Smooth muscle cell (in vitro differentiated cells): Measurements from ENCODE around the gene THSD7A. TPM values are rescaled to one million over a fixed set of nuclear protein-coding genes. Genes with fewer than 3 reads are reported as not detected.

Experiments
- DNase-seq: peaks from one replicate; lab custom pipeline; 2025; ENCODE audit not compliant: unreplicated experiment; lab: John Stamatoyannopoulos, UW
- H2AFZ ChIP-seq: fragments of 200-600 bp; sonication (generic); 2 replicates; pipeline ENCODE4 v1.6.0; 2016; ENCODE audit warnings: antibody characterized with exemption, low read depth, mild to moderate bottlenecking
- H3F3A ChIP-seq: fragments of 200-600 bp; sonication (generic); 2 replicates; pipeline ENCODE4 v1.6.0; 2017; ENCODE audit warnings: antibody characterized with exemption, low read depth
- H3K27ac ChIP-seq: fragments of 200-600 bp; sonication (generic); 2 replicates; pipeline ENCODE4 v1.5.1; 2016; ENCODE audit warnings: low read depth, mild to moderate bottlenecking
- H3K27me3 ChIP-seq: fragments of 200-600 bp; sonication (generic); 2 replicates; pipeline ENCODE4 v1.6.1; 2016; ENCODE audit warnings: low read depth, mild to moderate bottlenecking
- H3K36me3 ChIP-seq: fragments of 200-600 bp; sonication (generic); 2 replicates; pipeline ENCODE4 v1.5.1; 2016; ENCODE audit warnings: low read depth
- H3K4me1 ChIP-seq: fragments of 200-600 bp; sonication (generic); 2 replicates; pipeline ENCODE4 v1.5.1; 2016; ENCODE audit warnings: low read depth
- H3K4me2 ChIP-seq: fragments of 200-600 bp; sonication (generic); 2 replicates; pipeline ENCODE4 v1.6.0; 2016; ENCODE audit warnings: mild to moderate bottlenecking
- H3K4me3 ChIP-seq: fragments of 200-600 bp; sonication (generic); 2 replicates; pipeline ENCODE4 v1.5.1; 2016; ENCODE audit warnings: mild to moderate bottlenecking
- H3K79me2 ChIP-seq: fragments of 200-600 bp; sonication (generic); 2 replicates; pipeline ENCODE4 v1.6.0; 2016; ENCODE audit warnings: low read depth, mild to moderate bottlenecking
- H3K9ac ChIP-seq: fragments of 200-600 bp; sonication (generic); 2 replicates; pipeline ENCODE4 v1.6.0; 2016; ENCODE audit warnings: low read depth
- H3K9me3 ChIP-seq: fragments of 200-600 bp; sonication (generic); replicated peaks from 2 replicates; pipeline ENCODE4 v1.5.1; 2016; ENCODE audit warnings: low read depth
- H4K20me1 ChIP-seq: fragments of 200-600 bp; sonication (generic); 2 replicates; pipeline ENCODE4 v1.6.0; 2016; ENCODE audit warnings: low read depth
- CTCF ChIP-seq: fragments of 200-600 bp; sonication (generic); IDR thresholded peaks from 2 replicates; pipeline ENCODE4 v1.5.1; 2017; ENCODE audit warnings: borderline replicate concordance, mild to moderate bottlenecking, antibody characterized with exemption; ENCODE audit not compliant: insufficient read depth, poor library complexity, severe bottlenecking
- WGBS: methylation state at CpG from one replicate; pipeline ENCODE4 v1.1.7; 2016; ENCODE audit warnings: low lambda C conversion rate; 5-methylcytosine and 5-hydroxymethylcytosine counted together
- polyA plus RNA-seq: library from polyadenylated mRNA; unstranded; fragments of >200 nt; fragmentation: Nextera tagmentation; extraction: Ambion mirVana; gene quantifications from 2 replicates; pipeline ENCODE4 v1.2.1, GENCODE V29; 2016
- total RNA-seq: library from RNA; depleted of rRNA; stranded (reverse); fragments of >200 nt; gene quantifications from 2 replicates; pipeline ENCODE4 v1.2.3, GENCODE V29; 2014

Gene THSD7A
- total and polyA plus RNA-seq, 2 experiments from 2014 or later: 1.7 to 2.7 TPM

DNA sequence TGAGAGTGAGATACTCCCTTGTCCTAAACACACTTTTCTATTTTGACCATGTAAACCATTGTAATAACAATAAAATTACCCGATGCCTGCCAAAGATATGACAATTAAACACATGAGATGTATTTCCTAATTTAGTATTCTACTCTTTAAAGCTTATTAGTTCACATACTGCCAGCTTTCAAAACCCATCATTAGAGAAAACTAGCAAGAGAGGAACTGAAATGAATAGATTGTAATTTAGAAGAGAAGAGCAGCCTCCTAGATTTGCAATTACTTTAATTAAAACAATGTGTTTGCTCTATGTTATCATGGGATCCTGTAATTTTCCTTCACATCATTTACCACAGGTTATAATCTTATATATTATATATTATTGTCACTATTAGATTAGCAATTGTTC, 428.2 kb downstream of the THSD7A start:
- WGBS: 93% methylated on average over 1 of the region's 1 CpG

DNA sequence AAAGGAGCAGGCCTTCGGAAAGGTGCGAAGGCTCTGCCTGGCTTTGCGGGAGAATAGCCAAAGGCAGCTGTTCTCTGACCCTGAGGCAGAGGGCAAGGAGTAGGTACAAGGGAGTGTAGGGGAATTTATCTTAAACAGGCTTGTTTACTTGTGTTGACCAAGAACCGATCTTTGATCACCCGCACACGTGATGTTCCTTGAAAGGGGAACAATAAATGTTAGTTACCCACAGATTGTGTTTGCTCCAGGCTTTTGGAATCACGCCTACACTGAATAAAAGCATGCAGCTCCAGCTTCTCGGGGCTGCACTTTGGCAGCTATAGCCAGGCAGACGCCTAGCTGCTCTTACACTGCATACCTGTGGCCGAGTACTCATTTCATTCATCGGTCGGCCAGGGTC, 437.6 kb downstream of the THSD7A start:
- Histone ChIP-seq H3K27me3 (no peaks in the 10 kb centered on the region), H4K20me1 (no peaks in the 10 kb centered on the region), H3K27ac (no peak overlapping the region), H3K9ac (no peak overlapping the region), H3K36me3 (no peaks in the 10 kb centered on the region), H2AFZ (no peak overlapping the region), H3F3A (no peaks in the 10 kb centered on the region), H3K4me3 (no peak overlapping the region), H3K4me2 (no peak overlapping the region), H3K79me2 (no peaks in the 10 kb centered on the region), H3K9me3 (no peaks in the 10 kb centered on the region), H3K4me1 (no peaks in the 10 kb centered on the region)
- no peak for DNase-seq
- 79% methylated on average over 12 of the region's 12 CpGs for WGBS
- TF ChIP-seq CTCF: no peak

More for the DNA sequence above, 428.2 kb downstream of the THSD7A start:
- no peak for DNase-seq
- TF ChIP-seq CTCF: no peak
- Histone ChIP-seq H3K9ac (no peak overlapping the region), H3K27ac (no peak overlapping the region), H3K4me2 (no peak overlapping the region), H3F3A (no peaks in the 10 kb centered on the region), H3K4me3 (no peak overlapping the region), H3K27me3 (no peaks in the 10 kb centered on the region), H3K4me1 (no peaks in the 10 kb centered on the region), H3K9me3 (no peaks in the 10 kb centered on the region), H2AFZ (no peak overlapping the region), H3K36me3 (no peaks in the 10 kb centered on the region), H4K20me1 (no peaks in the 10 kb centered on the region), H3K79me2 (no peaks in the 10 kb centered on the region)

- Histone ChIP-seq H3K27me3 (no peaks in the 10 kb centered on the region), H2AFZ (no peak overlapping the region), H3F3A (no peaks in the 10 kb centered on the region), H3K36me3 (no peaks in the 10 kb centered on the region), H3K9me3 (no peaks in the 10 kb centered on the region), H3K27ac (no peak overlapping the region), H4K20me1 (no peaks in the 10 kb centered on the region), H3K4me1 (no peaks in the 10 kb centered on the region), H3K9ac (no peak overlapping the region), H3K4me3 (no peak overlapping the region), H3K79me2 (no peaks in the 10 kb centered on the region), H3K4me2 (no peak overlapping the region)
- 97% methylated on average over 4 of the region's 4 CpGs for WGBS
- TF ChIP-seq CTCF: no peak
- DNase-seq: no peak
Observed at GRCh38 chr7:11379641-11380040, 452.4 kb downstream of the THSD7A start.

GRCh38 chr7:11376529-11376928, 455.5 kb downstream of the THSD7A start:
- no peak overlapping the region for H2AFZ ChIP-seq
- H3K4me1 ChIP-seq: no peaks in the 10 kb centered on the region
- WGBS: 94% methylated on average over 2 of the region's 2 CpGs
- no peaks in the 10 kb centered on the region for H3K9me3 ChIP-seq
- no peaks in the 10 kb centered on the region for H3K36me3 ChIP-seq
- H3K9ac ChIP-seq: no peak overlapping the region
- H3K4me3 ChIP-seq: no peak overlapping the region
- no peaks in the 10 kb centered on the region for H3K79me2 ChIP-seq
- no peak overlapping the region for H3K4me2 ChIP-seq
- H3K27me3 ChIP-seq: no peaks in the 10 kb centered on the region
- TF ChIP-seq CTCF: no peak
- DNase-seq: no peak
- H3F3A ChIP-seq: no peaks in the 10 kb centered on the region
- no peak overlapping the region for H3K27ac ChIP-seq
- H4K20me1 ChIP-seq: no peaks in the 10 kb centered on the region
